ENCODE data around the gene ATP8A2.
"Not testable (repeated sequence)": the region's sequence is repeated elsewhere in the genome, so short reads cannot be mapped to it uniquely, and the experiment has no call there.

ATP8A2 gene

DNA sequence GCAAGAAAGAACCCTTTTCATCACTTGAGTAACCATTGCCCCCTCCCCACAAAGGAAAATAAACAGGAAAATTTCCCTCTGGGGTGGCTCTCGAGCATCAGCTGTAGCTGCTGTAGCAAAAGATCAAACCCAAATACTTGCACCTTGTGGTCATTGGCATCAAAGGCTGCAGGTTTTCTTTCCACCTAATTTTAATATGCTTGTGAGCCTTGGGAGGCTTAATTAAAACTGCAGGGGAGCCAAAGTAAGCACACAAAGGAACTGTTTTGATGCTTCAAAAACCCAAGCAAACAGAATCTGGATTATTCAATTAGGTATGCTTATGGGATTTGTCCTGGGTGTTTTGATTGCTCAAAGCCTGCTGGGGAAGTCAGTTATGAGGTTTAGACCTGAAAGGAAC is 560.6 kb downstream of the ATP8A2 start:
- DNase-seq: no peak

DNA sequence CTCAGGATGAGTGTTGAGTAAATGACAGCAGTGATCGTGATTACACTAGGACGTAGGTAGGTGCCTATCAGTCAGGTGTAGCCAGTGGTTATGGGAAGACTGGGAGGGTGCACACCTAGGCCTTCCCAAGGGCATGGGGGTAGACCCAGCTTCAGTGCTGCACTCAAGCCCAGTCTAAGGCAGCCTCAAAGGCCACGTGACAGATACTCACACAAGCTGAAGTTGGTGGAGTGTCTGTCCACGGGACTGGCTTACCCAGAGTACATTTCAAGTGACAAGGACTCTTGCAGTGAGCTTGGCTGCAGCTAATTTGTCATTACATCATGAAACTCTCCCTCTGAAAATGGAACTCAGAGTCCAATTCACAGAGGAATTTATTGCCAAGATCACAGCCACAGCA is 561.7 kb downstream of the ATP8A2 start:
- no peak for DNase-seq

DNA sequence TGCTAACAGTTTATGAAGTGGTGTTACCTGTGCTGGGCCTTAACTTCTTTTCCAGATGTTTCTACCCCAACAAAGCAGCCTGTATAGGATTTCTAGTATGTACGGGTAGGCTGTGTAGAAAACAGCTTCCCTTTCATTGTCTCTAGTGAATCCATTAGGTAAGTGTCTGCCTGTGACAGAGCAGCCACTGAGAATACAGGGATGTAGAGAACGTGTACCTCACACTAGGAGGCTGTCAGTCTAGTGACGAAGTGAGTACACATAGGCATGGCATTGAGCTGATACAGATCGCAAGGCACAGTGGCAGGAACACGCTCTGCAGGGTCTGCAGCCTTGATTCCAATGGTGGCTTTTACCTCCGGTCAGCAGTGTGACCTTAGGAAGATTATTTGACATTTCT is 562.4 kb downstream of the ATP8A2 start:
- DNase-seq: no peak

DNA sequence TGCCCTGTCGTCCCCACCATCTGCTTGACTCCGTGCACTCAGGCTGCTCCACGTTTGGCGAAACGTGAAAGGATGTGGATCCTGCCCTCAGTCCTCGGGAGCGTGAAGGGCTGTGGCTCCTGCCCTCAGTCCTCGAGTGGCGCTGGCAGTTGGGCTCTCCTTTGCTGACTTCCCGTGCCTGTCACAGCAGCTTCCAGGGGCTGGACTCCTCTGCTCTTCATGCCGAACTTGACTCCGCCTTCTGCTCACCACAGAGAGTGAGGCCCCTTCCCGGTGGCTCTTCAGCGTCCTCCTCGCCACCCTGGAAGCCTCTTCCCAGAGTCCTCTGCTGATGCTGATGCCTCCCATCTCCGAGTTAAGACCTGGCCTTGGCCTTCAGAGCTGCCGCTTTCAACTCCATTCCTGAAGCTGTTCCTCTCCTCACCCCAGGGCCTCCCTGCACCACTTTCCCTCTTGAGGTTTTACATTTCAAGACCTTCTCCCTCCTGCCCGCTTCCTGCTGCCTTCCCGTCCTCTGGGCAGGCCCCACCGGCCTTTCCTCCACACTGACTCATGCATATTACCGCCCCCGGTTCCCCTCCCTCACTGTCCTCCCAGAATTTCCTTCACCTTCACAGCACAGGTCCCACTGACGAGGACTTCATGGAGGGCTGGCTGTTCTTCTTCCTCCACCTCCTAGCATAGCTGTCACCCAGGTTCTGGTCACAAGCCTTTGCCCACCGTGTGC is 568.4 kb downstream of the ATP8A2 start:
- DNase-seq: no peak

DNA sequence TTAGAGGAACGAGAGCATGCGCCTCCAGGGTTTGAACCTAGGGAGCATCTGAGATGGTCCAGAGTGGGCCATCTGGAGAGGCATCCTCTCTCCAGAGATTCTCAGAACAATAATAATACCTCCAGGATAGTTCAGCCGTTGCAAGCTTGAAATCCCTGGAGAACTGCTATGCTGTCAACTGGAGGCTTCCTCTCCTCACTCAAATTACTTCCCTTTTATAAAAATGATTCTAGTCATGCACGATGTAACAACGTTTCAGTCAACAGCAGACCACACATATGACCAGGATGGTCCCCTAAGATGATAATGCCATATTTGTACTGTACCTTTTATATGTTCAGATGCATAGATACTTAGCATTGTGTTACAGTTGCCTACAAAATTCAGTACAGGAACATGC is 571.3 kb downstream of the ATP8A2 start:
- no peak for DNase-seq

DNA sequence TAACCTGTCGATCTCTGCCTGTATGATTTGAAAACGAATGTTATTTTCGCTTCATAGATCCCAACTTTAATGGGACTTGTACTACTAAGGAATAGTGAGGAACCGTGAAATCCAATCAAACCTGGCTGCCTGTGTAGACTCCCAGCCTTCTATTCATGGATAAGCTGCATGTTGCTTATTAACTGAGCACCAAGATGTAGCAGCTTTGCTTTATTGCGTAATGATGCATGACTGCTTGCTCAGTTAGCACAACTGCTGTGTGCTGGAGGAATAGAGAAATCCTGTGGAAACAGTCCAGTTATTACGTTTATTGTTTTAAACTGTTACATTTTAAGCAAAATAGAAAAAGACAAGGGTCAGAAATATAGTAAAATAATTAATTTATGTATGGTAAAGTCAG is 571.9 kb downstream of the ATP8A2 start:
- DNase-seq: no peak

DNA sequence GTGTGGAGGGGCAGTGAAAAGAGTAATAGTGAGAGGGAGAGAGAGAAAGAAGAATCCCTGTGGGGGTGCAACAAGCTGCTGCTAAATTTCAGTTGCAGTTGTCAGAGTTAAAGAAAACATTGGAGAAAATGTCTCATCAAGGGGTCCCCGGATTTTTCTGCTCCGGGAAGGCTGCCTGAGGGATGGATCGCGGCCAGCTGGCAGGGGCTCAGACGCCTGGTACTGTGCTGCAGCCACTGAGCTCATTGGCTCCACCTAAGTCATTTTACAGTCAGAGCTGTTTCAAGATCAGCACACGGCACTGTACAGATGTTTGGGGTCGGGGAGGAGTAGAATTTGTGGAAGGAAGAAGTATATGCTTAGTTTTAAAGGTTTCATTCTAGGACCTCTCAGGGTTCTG is 573.8 kb downstream of the ATP8A2 start:
- DNase-seq: no peak

DNA sequence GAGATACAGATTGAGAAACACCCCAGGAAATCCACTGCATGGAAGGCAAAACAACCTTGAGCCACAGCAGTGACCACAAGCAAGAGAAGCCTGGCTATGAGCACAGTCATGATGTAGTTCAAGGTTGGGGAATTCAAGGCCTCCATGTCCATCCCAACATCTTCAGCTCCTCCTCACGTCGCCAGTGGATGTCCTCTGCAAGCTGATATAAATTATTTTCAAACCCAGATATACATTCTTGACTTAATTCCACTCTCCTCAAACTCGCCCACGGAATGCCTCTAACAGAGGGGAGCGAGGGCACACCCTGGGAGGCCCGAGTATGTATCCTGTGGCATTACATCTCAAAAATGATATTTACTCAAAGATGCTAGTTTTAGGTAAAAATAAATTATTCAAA is 574.5 kb downstream of the ATP8A2 start:
- DNase-seq: no peak

DNA sequence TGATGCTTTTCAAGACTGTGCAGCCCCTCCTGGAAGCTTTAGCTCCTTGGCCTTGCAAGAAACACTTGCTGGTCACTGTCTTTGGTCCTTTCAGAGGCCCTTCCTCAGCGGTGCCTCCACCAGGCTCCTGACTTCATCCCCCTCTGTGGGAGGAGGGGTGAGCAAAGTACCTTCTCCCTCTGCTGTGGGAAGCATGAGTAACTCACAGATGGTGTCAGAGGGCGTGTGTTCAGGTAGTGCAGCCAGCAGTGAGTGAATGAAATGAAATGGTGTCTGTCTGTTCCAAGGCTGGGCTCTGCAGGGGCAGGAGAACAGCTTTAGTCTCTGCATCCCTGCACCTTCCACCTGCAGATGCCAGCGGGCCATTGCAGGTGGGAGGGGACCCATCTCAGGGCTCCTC is 577.1 kb downstream of the ATP8A2 start:
- DNase-seq: no peak

DNA sequence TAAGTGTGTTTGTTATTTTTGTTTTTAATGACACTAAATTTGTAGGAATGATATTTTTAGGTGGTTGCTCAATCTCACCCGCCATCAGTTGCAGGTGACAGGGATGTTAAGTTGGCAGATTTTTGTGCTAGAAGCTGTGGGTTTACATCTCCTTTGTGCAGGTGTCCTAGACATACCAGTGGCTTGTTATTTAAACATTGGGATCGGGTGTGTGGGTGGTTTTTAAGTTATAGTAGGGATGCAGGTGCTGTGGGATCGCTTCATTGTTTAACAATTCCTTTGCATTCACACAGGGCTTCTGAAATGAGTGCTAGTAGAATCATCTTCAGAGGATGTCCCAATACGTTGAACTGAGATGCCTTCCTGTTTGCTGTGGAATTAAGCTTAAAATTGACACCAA is 580.1 kb downstream of the ATP8A2 start:
- DNase-seq: no peak

DNA sequence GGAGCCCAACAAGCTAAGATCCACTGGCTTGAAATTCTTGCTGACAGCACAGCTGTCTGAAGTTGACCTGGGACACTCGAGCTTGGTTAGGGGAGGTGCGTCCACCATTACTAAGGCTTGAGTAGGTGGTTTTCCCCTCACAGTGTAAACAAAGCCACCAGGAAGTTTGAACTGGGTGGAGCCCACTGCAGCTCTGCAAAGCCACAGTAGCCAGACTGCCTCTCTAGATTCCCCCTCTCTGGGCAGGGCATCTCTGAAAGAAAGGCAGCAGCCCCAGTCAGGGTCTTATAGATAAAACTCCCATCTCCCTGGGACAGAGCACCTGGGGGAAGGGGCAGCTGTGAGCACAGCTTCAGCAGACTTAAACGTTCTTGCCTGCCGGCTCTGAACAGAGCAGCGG is 582.3 kb downstream of the ATP8A2 start:
- not testable (repeated sequence) for DNase-seq

DNA sequence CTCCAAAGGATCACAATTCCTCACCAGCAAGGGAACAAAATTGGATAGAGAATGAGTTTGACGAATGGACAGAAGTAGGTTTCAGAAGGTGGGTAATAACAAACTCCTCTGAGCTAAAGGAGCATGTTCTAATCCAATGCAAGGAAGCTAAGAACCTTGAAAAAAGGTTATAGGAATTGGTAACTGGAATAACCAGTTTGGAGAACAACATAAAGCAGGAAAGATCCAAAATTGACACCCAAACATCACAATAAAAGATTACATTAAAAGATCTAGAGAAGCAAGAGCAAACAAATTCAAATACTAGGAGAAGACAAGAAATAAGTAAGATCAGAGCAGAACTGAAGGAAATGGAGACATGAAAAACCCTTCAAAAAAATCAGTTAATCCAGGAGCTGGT is 583.2 kb downstream of the ATP8A2 start:
- not testable (repeated sequence) for DNase-seq

DNA sequence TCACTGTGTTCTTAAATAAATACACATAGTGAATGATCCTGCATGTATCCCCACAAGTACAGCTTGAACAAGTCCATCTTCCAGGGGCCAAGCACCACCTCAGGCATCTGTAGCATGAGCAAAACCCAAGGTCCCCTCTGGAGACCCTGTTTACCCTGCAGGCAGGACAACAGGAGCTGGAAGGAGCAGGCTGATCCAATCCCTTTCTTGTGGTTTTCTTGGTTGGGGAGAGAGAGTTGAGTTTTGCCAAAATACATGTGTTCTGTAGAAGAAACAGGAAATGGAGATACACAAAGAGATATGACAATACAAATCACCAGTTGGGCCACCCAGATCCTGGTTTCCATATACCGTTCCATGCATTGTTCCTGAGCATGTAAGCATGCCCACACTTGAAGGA is 587.2 kb downstream of the ATP8A2 start:
- DNase-seq: no peak

DNA sequence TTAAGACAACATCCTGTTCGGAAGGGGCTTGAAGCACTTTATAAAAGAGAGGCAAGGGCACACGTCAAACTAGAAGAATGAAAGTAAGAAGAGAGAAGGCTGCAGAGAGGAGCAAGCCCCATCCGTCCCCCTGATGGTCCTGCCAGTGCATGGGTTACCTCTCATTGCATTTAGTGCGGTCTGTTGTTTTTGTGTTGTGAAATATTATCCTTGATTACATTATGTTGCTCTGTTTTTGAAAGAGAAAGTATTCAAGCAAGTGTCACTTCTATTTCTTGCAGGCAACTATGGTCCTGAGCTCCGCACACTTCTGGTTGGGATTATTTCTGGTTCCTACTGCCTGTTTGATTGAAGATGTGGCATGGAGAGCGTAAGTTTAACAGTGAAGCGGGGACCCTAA is 589.5 kb downstream of the ATP8A2 start:
- DNase-seq: no peak

DNA sequence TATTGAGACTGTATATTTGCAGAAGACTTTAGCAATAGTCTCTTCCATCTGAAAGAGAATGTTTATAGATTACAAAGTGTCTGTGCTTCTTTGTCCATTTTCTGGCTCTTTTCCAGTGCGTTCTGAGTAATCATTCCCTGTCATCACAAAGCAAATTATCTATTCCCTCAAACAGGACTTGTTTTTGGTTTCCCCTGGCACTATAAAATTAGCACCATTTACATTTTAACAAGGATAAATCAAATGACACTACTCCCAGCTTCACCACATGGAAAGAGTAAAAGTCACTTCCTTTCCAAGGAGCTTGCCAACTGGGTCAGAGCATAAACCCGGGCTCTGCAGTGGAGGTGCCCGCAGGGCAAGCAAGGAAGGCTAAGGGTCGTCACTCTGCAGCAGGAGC is 591.9 kb downstream of the ATP8A2 start:
- DNase-seq: no peak

DNA sequence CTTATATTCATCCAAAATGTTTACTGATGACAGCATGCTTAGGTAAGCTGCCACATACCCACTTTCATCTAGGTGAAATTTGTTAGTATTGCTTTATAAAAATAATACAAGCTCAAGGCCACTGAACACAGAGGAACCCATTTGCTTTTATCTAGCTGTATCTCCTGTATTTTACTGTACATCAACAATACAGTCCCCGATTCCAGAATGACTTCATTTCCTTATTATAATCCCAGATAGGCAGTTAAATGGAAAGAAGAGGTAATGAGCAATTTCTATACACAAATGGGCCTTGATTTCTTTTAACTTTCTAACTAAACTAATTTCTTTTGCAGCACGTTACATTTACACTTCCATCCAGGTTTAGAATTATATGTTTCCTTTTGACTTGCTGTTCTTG is 593.8 kb downstream of the ATP8A2 start:
- DNase-seq: no peak

DNA sequence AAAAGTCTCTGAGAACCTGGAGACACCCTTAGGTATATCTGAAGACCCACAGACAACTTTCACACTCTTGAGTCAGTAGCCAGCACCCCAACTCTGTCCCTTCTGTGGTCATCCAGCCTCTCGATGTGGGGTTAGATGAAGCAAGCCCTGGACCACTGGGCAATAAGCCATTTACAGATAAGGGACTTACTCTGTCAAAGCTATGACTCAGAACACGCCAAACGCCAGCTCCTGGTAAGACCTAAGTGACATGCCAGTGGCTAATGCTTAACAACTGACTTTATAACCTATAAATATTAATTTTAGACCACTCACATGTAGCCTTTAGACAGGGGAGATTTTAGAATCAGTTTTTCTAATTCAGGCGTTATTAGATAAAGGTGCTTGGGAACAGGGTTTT is 594.3 kb downstream of the ATP8A2 start:
- no peak for DNase-seq

DNA sequence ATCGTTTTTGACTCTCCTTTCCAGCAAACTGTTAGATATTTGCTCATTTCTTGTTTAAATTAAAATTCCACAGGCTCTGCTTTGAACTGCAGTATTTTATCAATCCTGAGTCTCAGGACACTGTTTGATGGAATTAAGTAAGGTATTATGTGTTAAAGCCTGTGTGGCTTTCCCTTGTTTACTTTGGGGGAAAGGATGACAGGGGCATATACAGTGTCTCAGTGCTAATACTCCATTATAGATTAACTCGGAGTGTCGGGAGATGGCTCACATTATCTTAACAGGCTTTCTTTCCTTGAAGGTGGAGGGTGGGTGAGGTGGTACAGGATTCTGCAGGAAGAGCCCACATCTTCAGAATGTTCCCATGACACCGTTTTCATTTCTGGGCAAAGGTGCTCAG is 595.4 kb downstream of the ATP8A2 start:
- DNase-seq: no peak

DNA sequence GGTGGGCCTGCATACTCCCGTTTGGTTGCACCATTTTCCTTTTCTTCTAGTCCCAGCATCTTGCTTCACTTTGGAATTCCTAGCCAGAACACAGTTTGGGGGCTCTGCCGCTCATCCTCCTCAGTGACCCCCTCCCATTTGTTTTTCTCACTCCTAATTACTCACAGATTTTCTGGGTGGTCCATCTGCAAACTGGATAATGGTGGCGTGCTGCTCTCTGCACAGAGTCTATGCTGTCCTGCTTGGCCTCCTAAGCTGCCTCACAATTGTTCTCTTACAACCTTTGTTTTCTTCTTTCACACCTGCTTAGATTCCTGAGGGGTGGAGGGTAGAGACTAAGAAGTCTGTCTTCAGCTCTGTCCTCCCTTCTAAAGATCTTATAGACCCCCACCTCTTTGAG is 599.3 kb downstream of the ATP8A2 start:
- DNase-seq: no peak

DNA sequence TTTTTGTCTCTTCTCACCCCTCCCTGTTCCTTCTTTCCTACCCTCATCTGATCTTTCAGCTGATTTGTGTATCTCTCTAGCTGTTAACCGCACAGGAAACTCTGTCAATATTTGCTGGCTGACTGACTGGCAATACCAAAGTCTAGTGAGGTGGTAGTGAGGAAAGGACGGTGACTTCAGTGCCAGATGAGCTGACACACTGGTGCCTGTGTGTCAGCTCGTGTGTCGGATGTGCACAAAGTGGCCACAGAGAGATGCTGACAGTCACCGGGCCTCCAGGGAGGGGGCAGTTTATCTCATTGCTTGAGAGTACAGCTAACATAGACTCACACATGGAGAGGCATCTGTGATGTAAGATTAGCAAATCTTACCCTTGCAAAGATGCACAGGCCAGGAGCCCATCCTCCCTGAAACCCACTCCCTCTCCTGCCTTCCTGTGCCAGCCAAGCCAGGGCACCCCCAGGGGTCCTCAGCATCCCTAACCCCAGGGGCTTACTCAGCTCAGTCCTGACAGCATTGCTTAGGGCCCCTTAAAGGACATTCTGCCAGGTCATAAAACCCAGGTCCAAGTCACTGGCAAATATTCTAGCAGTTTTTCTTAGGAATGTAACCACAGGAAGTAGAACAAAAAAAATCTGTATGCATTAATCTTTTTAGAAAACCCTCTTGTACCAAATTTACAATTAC is 599.8 kb downstream of the ATP8A2 start:
- peak; percentile 44 for DNase-seq

DNA sequence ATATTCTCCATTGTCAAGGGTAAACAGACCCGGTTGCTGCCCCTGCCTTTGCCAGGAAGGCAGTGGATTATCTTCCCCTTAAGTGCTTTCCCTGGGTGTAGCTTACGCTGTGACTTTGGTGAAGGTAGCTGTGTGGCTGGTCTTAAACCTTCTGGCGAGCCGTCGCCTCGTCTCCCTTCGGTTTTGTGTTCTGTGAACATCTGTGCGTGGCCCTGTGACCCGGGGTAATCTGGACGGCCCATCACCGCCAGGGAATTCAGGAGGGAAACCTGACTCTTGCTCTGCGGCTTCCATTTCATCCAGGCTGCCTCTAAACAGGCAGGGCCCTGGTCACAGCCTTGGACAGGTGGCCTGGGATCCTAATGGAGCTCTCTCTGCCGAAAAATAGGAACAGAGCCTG is 601.3 kb downstream of the ATP8A2 start:
- DNase-seq: no peak

DNA sequence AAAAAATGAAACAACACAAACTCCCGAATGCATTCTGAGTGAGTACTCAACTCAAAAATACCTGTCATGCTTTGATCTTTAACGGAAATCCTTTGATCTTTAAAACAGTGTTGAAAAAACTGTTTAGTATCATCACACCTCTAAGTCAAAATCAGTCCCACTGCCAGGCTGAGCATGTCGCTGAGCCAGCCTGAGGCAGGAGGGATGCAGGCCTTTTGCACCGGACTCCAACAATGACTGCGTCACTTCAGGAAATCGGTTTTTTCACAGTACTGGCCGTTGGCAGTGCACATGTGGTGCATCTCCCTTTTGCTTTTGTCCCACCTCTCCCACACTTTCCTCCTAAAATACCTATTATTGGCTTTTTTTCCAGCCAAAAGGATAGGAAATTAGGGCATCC is 601.8 kb downstream of the ATP8A2 start:
- no peak for DNase-seq

DNA sequence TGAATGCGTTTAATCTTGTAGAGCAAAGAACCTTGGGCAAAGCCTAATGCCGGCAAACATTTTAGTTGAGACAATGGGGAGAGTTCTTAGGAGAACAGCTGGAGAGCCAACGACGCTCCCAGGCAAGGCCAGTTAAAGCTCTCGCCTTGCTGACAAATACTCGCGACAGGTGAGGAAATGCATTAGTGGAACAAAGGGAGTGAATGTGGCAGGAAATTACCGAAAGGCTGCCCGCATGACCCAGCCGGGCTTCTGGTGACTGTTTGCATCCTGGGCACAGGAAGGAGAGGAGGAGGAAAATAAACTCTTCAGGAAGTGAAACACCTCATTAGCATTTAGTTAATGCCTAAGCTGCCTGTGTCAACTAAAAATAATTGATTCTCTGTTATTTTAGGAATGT is 605.4 kb downstream of the ATP8A2 start:
- no peak for DNase-seq

DNA sequence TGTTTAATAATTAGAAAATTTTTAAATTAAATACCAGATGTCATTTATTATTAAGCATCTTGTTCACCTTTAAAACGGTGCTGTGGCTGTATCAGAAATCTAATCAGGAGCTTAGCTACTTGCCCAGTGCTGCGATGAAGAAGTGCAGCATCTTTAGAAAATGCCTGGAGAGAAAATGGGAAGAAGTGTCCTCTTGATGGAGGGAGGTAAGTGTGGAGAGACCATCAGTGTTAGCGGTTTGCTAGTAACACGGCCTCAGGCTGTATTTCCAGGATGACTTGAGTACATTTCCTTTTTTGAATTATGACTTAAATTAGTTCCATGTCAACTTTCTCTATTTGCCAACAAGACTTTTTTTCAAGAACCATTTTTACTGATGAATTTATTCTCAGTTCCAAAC is 605.9 kb downstream of the ATP8A2 start:
- DNase-seq: no peak

DNA sequence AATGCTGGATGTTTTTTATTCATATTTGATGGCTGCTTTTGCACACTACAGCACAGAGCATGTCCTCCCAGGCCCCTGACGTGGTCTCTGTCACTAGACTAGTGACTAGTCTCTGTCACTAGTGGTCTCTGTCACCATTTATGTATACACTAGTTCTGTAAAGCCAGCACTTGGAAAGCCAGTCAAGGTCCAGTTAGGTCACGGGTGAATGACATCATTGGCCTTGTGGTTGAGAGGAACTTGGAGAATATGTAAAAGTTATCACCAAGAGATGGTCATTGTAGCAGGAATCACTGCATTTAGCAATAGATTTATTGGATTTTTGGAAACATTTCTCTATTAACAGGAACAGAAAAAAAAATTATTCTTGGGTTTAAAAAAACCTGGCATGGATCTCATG is 607.2 kb downstream of the ATP8A2 start:
- no peak for DNase-seq
